ENCODE data around the gene C4B.
"Not testable (repeated sequence)": the region's sequence is repeated elsewhere in the genome, so short reads cannot be mapped to it uniquely, and the experiment has no call there.

Gene C4B

DNA sequence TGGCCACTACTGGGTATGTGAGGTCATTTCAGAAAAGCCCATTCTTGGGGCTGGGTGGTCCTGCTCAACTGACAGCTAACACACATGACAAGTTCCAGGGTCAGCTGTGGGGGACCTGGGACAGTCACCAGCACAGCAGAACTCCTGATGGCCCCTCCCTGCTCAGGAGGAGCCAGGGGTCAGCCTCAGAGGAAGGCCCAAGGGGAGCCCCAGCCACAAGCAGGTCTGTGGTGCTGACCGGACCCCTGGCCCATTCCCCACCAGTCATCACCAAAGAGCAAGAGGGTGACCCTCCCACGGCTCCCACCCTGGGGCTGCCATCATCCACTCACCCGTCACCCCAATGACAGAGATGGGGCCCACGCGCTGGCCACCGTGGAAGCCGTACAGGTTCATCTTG is 41.7 kb downstream of the C4B start:
- no peak for DNase-seq

DNA sequence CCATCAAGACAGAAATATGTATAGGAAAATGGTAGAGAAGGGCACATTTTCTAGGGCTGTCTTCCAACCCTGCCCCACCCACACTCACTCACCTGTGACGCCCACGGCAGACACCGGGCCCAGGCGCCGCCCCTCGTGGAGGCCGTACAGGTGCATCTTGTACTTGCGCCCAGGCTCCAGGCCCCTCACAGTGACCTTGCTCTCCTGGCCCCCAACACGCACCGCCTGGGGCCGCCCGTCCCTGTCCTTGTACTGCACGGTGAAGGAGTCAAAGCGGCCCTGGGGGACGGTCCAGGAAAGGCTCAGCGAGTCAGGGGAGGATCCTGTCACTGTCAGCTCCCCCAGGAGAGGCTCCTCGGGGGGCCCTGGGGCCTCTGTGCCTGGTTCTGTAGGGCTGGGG is 43.4 kb downstream of the C4B start:
- DNase-seq, result no peak

- no peak for DNase-seq
Observed at GRCh38 chr6:32058511-32058963, 43.9 kb downstream of the C4B start.

GRCh38 chr6:32060966-32061655 is 46.5 kb downstream of the C4B start:
- no peak for DNase-seq

DNA sequence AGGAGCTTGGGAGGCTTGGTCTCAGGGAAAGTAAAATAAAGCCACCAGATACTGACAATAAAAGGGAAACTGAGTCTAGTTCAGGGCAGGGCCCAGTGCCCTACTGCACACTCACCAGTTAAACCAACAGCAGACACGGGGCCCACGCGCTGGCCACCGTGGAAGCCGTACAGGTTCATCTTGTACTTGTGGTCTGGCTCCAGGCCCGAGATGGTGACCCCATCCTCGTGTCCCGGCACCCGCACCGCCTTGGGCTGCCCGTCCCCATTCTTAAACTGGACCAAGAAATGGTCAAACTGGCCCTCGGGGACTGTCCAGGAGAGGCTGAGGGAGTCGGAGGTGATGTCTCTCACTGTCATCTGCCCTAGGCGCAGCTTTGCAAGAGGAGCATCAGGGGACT is 50.1 kb downstream of the C4B start:
- DNase-seq, result no peak

- not testable (repeated sequence) for DNase-seq
Observed at GRCh38 chr6:32067521-32067920, 52.9 kb downstream of the C4B start.

DNA sequence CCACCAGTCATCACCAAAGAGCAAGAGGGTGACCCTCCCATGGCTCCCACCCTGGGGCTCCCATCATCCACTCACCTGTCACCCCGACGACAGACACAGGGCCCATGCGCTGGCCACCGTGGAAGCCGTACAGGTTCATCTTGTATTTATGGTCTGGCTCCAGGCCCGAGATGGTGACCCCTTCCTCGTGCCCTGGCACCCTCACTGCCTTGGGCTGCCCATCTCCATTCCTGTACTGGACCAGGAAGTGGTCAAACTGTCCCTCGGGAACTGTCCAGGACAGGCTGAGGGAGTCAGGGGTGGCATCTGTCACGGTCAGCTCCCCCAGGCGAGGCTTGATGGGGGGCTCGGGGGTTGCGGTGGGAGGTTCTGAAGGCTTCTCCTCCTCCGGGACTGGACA is 53.7 kb downstream of the C4B start:
- DNase-seq, result not testable (repeated sequence)

- no peak for DNase-seq
Observed at GRCh38 chr6:32068867-32069266, 54.3 kb downstream of the C4B start.

DNA sequence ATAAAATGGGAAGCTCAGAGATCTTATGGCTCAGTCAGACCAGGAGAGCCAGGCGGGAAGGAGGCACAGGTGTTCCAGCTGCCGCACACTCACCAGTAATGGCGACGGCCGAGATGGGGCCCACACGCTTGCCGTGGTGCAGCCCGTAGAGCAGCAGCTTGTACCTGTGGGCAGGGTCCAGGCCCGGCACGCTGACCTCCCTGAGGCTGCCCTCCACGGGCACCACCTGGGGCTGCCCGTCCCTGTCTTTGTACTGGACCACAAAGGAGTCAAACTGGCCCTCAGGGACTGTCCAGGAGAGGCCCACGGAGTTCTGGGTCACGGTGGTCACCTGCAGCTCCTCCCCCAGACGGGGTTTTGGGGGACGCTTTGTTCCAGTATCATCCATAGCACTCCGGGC is 54.9 kb downstream of the C4B start:
- no peak for DNase-seq

- no peak for DNase-seq
Observed at GRCh38 chr6:32069878-32070515, 55.4 kb downstream of the C4B start.

DNA sequence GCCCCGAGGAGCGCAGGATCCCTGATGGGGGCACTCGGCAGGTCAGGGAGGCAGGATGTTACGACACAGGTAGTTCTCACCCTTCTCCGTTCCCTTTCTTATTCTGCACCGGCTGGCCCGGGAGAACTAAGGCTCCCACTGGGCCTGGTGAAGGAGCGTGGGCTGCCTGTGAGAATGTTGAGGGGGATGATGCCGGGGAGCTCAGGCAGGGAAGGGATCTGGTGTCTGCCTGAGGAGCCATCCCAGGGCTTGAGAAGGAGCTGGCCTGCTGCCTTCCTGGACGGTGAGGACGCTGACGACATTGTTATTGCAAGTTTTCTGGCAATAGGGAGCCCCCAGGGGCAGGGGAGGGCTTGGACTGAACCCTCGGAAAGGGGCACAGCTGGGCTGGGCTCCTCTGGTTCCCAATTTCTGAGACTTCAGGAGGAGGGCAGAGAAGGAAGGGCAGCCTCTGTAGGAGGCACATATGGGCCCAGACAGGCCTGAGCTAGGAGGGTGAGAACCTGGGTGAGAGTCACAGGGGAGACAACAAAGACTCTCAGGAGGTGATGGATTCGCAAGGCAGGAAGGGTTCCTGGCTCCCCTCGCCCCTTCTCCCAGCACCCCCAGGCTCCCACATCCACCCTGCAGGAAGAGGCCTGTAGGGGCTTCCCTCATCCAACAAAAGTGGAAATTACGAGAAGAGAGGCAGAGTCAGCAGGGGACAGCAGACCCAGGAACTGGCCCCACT is 56.4 kb downstream of the C4B start:
- no peak for DNase-seq

GRCh38 chr6:32073101-32073500 is 58.5 kb downstream of the C4B start:
- DNase-seq, result no peak

GRCh38 chr6:32073613-32074012 is 59.0 kb downstream of the C4B start:
- DNase-seq, result no peak

- DNase-seq, result no peak
Observed at GRCh38 chr6:32074996-32075532, 60.5 kb downstream of the C4B start.

- DNase-seq, result no peak
Observed at GRCh38 chr6:32075781-32076180, 61.2 kb downstream of the C4B start.

GRCh38 chr6:32076321-32076809 is 61.8 kb downstream of the C4B start:
- DNase-seq, result no peak

DNA sequence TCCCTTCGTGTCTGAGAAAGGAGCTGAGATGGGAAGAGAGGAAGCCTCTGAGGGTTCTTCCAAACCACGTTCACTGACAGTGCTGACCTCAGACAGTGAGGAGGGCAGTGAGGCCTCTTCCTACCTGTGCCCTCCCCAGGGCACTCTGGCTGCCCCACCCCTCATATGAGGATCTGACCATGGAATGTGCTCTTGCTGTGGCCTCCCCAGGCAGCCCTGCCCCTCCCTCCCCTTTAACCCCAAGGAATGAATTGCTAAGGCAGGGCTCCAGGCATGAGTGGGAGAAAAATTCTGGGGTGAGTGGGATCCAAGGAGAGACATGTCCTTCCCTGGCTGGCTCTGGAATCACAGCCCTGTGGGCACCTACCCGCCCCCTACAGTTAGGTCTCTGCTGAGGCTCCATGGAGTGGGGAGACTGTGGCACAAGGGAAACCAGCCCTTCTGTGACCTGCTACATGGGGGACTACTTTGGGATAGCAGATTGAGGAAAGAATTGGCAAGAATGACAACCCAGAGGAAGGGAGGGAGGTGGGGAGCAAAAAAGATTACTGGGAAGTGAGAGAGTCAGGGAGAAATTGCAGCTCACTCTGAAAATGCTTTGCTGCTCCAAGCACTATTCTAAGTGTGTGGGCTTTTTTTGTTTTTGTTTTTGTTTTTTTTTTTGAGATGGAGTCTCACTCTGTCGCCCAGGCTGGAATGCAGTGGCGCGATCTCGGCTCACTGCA is 65.1 kb downstream of the C4B start:
- DNase-seq, result no peak

- no peak for DNase-seq
Observed at GRCh38 chr6:32081168-32081990, 66.8 kb downstream of the C4B start.

DNA sequence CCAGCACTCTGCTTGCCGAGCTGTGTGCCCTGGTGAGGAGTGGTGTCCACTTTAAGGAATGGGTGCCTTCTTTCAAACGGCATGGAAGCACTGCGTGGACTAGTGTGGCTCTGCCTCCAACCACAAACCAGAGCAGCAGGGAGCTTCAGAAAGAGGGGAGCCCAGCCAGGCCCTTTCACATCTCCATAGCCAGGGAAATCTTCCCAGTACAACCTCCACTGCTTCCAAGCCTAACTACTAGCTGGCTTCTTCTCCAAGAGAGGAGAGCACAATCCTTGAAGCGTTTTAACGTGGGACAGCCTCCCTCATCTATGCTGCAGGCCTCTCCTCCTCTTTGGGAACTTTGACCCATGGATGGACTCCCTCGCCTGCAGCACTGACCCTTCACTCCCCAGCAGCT is 67.9 kb downstream of the C4B start:
- no peak for DNase-seq

DNA sequence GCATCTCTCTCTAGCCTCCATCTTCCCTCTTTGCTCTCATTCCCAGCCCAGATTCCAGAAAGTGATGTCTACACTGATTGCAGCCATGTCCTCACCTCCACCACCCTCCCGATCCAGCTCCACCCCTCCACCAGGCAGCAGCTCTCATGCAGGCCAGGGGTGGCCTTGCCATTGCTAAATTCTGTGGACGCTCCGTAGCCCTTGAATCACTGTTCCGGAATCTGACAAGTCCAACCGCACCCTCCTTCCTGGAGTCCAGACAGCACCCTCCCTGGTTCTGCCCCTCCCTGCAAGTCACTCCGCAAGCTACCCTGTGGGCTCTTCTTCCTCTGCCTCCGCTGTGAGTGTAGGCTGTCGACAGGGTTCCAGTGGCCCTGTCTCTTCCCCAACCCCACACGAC is 68.3 kb downstream of the C4B start:
- no peak for DNase-seq

DNA sequence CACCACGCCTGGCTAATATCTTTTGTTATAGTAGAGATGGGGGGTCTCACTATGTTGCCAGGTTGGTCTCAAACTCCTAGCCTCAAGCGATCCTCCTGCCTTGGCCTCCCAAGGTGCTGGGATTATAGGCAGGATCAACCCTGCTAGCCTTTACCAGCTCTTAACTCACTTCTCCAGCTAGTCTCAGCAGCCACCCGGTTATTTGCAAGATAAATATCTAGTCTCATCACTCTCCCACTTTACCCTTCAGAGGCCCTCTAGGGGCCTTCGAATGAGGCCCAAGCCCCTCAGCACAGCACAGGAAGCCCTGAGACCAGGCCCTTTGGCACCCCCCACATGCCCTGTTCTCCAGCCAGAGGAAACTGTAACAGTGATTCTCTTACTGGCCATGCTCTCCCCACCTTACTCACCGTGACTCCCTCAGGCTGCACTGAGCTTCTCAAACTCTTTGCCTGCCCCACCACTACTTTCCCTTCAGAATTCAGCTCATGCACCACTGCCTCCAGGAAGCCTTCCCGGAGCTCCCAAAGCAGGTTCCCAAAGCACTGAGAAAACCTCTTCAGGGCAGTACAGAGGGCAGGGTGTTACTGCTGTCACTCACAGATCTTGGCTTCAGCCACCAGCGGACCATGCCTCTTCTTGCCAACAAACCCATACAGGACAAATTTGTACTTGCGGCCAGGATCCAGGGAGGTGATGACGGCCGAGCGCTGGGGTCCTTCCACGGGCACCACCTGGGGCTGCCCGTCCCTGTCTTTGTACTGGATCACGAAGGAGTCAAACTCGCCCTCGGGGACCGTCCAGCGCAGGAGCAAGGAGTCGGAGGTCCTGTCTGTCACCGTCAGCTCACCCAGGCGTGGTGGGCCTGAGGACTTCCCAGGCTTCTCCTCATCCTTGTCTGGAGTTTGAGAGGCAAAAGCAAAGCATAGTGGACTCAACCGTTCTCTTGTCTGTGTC is 69.5 kb downstream of the C4B start:
- no peak for DNase-seq
